H9 (cell line): ENCODE measurements around the gene LY6G6F. TPM values are rescaled to one million over a fixed set of nuclear protein-coding genes. Genes with fewer than 3 reads are reported as not detected.

ENCODE experiments used
- DNase-seq: peaks from one replicate; pipeline ENCODE4 v3.0.0-alpha.2; 2017
- H2AFZ ChIP-seq: one replicate; pipeline ENCODE4 v1.6.1; 2013; ENCODE audit warnings: mild to moderate bottlenecking, low read length, control low read depth, moderate library complexity
- H2AK5ac ChIP-seq: 2 replicates; pipeline ENCODE4 v1.6.1; 2013; ENCODE audit warnings: low read length, control low read depth, mixed read lengths; ENCODE audit not compliant: insufficient read length
- H2BK120ac ChIP-seq: one replicate; pipeline ENCODE4 v1.6.1; 2013; ENCODE audit warnings: low read depth, mild to moderate bottlenecking, low read length, control low read depth, inconsistent platforms; ENCODE audit not compliant: poor library complexity, severe bottlenecking
- H2BK12ac ChIP-seq: 2 replicates; pipeline ENCODE4 v1.6.1; 2013; ENCODE audit warnings: low read length, control low read depth, mixed read lengths, low read depth; ENCODE audit not compliant: insufficient read length
- H2BK15ac ChIP-seq: 2 replicates; pipeline ENCODE4 v1.6.1; 2013; ENCODE audit warnings: low read depth, low read length, control low read depth
- H2BK20ac ChIP-seq: one replicate; pipeline ENCODE4 v1.6.1; 2013; ENCODE audit warnings: low read depth, mild to moderate bottlenecking, low read length, control low read depth, inconsistent platforms; ENCODE audit not compliant: poor library complexity, severe bottlenecking
- H2BK5ac ChIP-seq: 2 replicates; pipeline ENCODE4 v1.6.1; 2013; ENCODE audit warnings: low read length, control low read depth, mixed read lengths; ENCODE audit not compliant: insufficient read length
- H3K14ac ChIP-seq: 2 replicates; pipeline ENCODE4 v1.6.1; 2013; ENCODE audit warnings: low read length, control low read depth; ENCODE audit not compliant: insufficient read depth
- H3K18ac ChIP-seq: 2 replicates; pipeline ENCODE4 v1.6.1; 2013; ENCODE audit warnings: low read depth, mild to moderate bottlenecking, mixed read lengths, low read length, control low read depth; ENCODE audit not compliant: insufficient read length
- H3K23ac ChIP-seq: 2 replicates; pipeline ENCODE4 v1.6.1; 2013; ENCODE audit warnings: low read length, control low read depth, mixed read lengths, low read depth; ENCODE audit not compliant: insufficient read length
- H3K23me2 ChIP-seq: 2 replicates; pipeline ENCODE4 v1.6.1; 2013; ENCODE audit warnings: low read depth, mild to moderate bottlenecking, mixed read lengths, low read length, control low read depth; ENCODE audit not compliant: insufficient read length, poor library complexity, severe bottlenecking
- H3K27ac ChIP-seq: 2 replicates; pipeline ENCODE4 v1.5.1; 2013; ENCODE audit warnings: low read length, control low read depth, mixed read lengths, low read depth; ENCODE audit not compliant: insufficient read length
- H3K27me3 ChIP-seq: 2 replicates; pipeline ENCODE4 v1.6.1; 2013; ENCODE audit warnings: low read length, control low read depth, inconsistent platforms; ENCODE audit not compliant: insufficient read depth
- H3K4ac ChIP-seq: 2 replicates; pipeline ENCODE4 v1.6.1; 2013; ENCODE audit warnings: low read depth, mild to moderate bottlenecking, control low read depth, inconsistent platforms, low read length, moderate library complexity
- H3K4me1 ChIP-seq: 2 replicates; pipeline ENCODE4 v1.6.1; 2013; ENCODE audit warnings: low read length, control low read depth, inconsistent platforms; ENCODE audit not compliant: insufficient read depth
- H3K4me2 ChIP-seq: 2 replicates; pipeline ENCODE4 v1.6.1; 2013; ENCODE audit warnings: low read length, control low read depth, mixed read lengths; ENCODE audit not compliant: insufficient read length, insufficient read depth
- H3K56ac ChIP-seq: 2 replicates; pipeline ENCODE4 v1.6.1; 2013; ENCODE audit warnings: low read depth, mild to moderate bottlenecking, mixed read lengths, low read length, control low read depth; ENCODE audit not compliant: insufficient read length
- H3K79me1 ChIP-seq: 2 replicates; pipeline ENCODE4 v1.6.1; 2013; ENCODE audit warnings: low read depth, mild to moderate bottlenecking, moderate library complexity, low read length, control low read depth, inconsistent platforms; ENCODE audit not compliant: insufficient read depth, poor library complexity, severe bottlenecking
- H3K79me2 ChIP-seq: 2 replicates; pipeline ENCODE4 v1.6.1; 2013; ENCODE audit warnings: low read length, control low read depth, inconsistent platforms; ENCODE audit not compliant: insufficient read depth
- H3K9ac ChIP-seq: 2 replicates; pipeline ENCODE4 v1.6.1; 2013; ENCODE audit warnings: low read length, control low read depth, mixed read lengths; ENCODE audit not compliant: insufficient read length; ENCODE audit errors: extremely low read depth
- H3K9me3 ChIP-seq: one replicate; pipeline ENCODE4 v1.6.1; 2013; ENCODE audit warnings: low read depth, low read length, inconsistent platforms; ENCODE audit not compliant: control insufficient read depth
- H3T11ph ChIP-seq: one replicate; pipeline ENCODE4 v1.6.1; 2013; ENCODE audit warnings: mild to moderate bottlenecking, low read length, control low read depth, inconsistent platforms
- H4K20me1 ChIP-seq: one replicate; pipeline ENCODE4 v1.6.1; 2013; ENCODE audit not compliant: control insufficient read depth, insufficient read length, insufficient read depth
- H4K5ac ChIP-seq: 2 replicates; pipeline ENCODE4 v1.6.1; 2013; ENCODE audit warnings: low read depth, mild to moderate bottlenecking, mixed read lengths, low read length, control low read depth; ENCODE audit not compliant: insufficient read length
- H4K8ac ChIP-seq: replicated peaks from 2 replicates; pipeline ENCODE4 v1.6.1; 2013; ENCODE audit warnings: low read length, control low read depth, mixed read lengths, low read depth; ENCODE audit not compliant: insufficient read length
- H4K91ac ChIP-seq: 2 replicates; pipeline ENCODE4 v1.6.1; 2013; ENCODE audit warnings: low read depth, mild to moderate bottlenecking, moderate library complexity, mixed read lengths, low read length, control low read depth; ENCODE audit not compliant: insufficient read length
- H3K27ac Mint-ChIP-seq, 3 experiments: 2 replicates in 2 of 3; 3 replicates in 1 of 3; pipeline ENCODE4 v1.8.0; 2020 to 2021; ENCODE audit warnings: mixed read lengths in 3 of 3, mild to moderate bottlenecking in 1 of 3, moderate library complexity in 1 of 3
- H3K27me3 Mint-ChIP-seq: 2 replicates; pipeline ENCODE4 v1.8.0; 2021; ENCODE audit warnings: low read depth, mild to moderate bottlenecking, moderate library complexity, mixed read lengths
- H3K36me3 Mint-ChIP-seq, 3 experiments: 2 replicates in 2 of 3; 3 replicates in 1 of 3; pipeline ENCODE4 v1.8.0; 2020 to 2021; ENCODE audit warnings: low read depth in 3 of 3, mixed read lengths in 3 of 3; ENCODE audit not compliant: insufficient read depth in 1 of 3
- H3K4me1 Mint-ChIP-seq, 2 experiments: 2 replicates each; pipeline ENCODE4 v1.8.0; 2020; ENCODE audit warnings: mixed read lengths in 2 of 2
- H3K4me3 Mint-ChIP-seq, 2 experiments: 2 replicates in 1 of 2; 3 replicates in 1 of 2; pipeline ENCODE4 v1.8.0; 2020 to 2021; ENCODE audit warnings: mild to moderate bottlenecking in 2 of 2, mixed read lengths in 2 of 2, moderate library complexity in 1 of 2
- H3K9me3 Mint-ChIP-seq, 2 experiments: 2 replicates in 1 of 2; 3 replicates in 1 of 2; pipeline ENCODE4 v1.8.0; 2020; ENCODE audit warnings: mild to moderate bottlenecking in 2 of 2, mixed read lengths in 2 of 2, moderate library complexity in 1 of 2
- CTCF ChIP-seq: fragments of 200-600 bp; sonication (generic); conservative IDR thresholded peaks from 3 replicates; pipeline ENCODE4 v1.8.0; 2021; ENCODE audit warnings: antibody characterized with exemption, mild to moderate bottlenecking
- WGBS: extraction: QIAGEN DNeasy Blood & Tissue Kit; methylation state at CpG from one replicate; pipeline ENCODE4 v1.1.7; 2013; ENCODE audit warnings: missing lambda C conversion rate, low lambda C conversion rate, mixed read lengths; ENCODE audit not compliant: insufficient read length; ENCODE audit errors: extremely low coverage; 5-methylcytosine and 5-hydroxymethylcytosine counted together
- total RNA-seq: library from RNA; stranded (reverse); gene quantifications from 2 replicates; pipeline ENCODE4 v1.2.1, GENCODE V29; 2021

The LY6G6F gene
- total RNA-seq, 1 experiment from 2014 or later: not detected

- no CpG with 5 or more reads among the region's 46 CpGs for WGBS
- no peak within 1 kb of the TSS for H2BK120ac ChIP-seq
- H2AFZ ChIP-seq: no peak within 1 kb of the TSS
- no peaks in the 10 kb centered on the region for H3K27me3 ChIP-seq
- DNase-seq: no peak
- Mint-ChIP-seq H3K4me1 (peaks cover 6 to 11% of the 10 kb centered on the region in 2 experiments), H3K9me3 (no peaks in the 10 kb centered on the region), H3K4me3 (no peak within 1 kb of the TSS), H3K27me3 (no peaks in the 10 kb centered on the region), H3K36me3 (peaks cover 9 to 28% (median 27%) of the 10 kb centered on the region in 3 experiments; a peak in 6 of 7 replicates), H3K27ac (peak within 1 kb of the TSS in 2 of 3 experiments; percentile 66 to 76; a peak in 3 of 7 replicates)
- no peak within 1 kb of the TSS for H2BK15ac ChIP-seq
- no peak within 1 kb of the TSS for H4K91ac ChIP-seq
- no peak within 1 kb of the TSS for H3K4ac ChIP-seq
- no peak within 1 kb of the TSS for H3K9ac ChIP-seq
- H3K14ac ChIP-seq: no peak within 1 kb of the TSS; the same call in 1 of the 2 replicates
- H3T11ph ChIP-seq: no peak within 1 kb of the TSS
- no peak within 1 kb of the TSS for H3K23ac ChIP-seq
- no peak within 1 kb of the TSS for H2BK12ac ChIP-seq
- H3K9me3 ChIP-seq: no peaks in the 10 kb centered on the region
- no peaks in the 10 kb centered on the region for H3K23me2 ChIP-seq
- H3K56ac ChIP-seq: no peak within 1 kb of the TSS
- no peak within 1 kb of the TSS for H2BK20ac ChIP-seq
- no peak within 1 kb of the TSS for H2BK5ac ChIP-seq
- H3K27ac ChIP-seq: no peak within 1 kb of the TSS
- no peak within 1 kb of the TSS for H4K8ac ChIP-seq
- no peak within 1 kb of the TSS for H4K5ac ChIP-seq
- no peaks in the 10 kb centered on the region for H3K79me1 ChIP-seq
- H3K18ac ChIP-seq: no peak within 1 kb of the TSS
- peaks cover 6% of the 10 kb centered on the region; the same call in 1 of the 2 replicates for H3K4me1 ChIP-seq
- no peaks in the 10 kb centered on the region for H4K20me1 ChIP-seq
- H2AK5ac ChIP-seq: no peak within 1 kb of the TSS
- no peak within 1 kb of the TSS for H3K4me2 ChIP-seq
- no peak for TF ChIP-seq CTCF
- H3K79me2 ChIP-seq: no peaks in the 10 kb centered on the region
These were observed 16.7 kb downstream of the LY6G6F start, which contains the start of gene MPIG6B for GRCh38 chr6:31723245-31723979. MPIG6B (plus strand) TSS chr6:31723373; CDS start chr6:31723384, 11 bp downstream.
